ENCODE measurements around the gene HMGCLL1.

GRCh38 chr6:55449225-55449624 lies 129.8 kb downstream of the HMGCLL1 start:
- TF ChIP-seq CTCF (IDR thresholded peaks at IDR 0.05) (no peak), POLR2A (IDR thresholded peaks at IDR 0.05) (no peak), EP300 (IDR thresholded peaks at IDR 0.05) (no peak)
